Osteoblast (primary cell): ENCODE data around the gene IPO4. TPM values are rescaled to one million over a fixed set of nuclear protein-coding genes. Genes with fewer than 3 reads are reported as not detected.
A peak's percentile ranks its signal among the peaks of the same experiment; 100 is the strongest.
"Not testable (repeated sequence)": the region's sequence is repeated elsewhere in the genome, so short reads cannot be mapped to it uniquely, and the experiment has no call there.

ENCODE experiments used
- DNase-seq: peaks from one replicate; pipeline ENCODE4 v3.0.0; 2011; ENCODE audit warnings: low spot score, mixed read lengths; ENCODE audit not compliant: insufficient read length; ENCODE audit errors: missing footprints
- H2AFZ ChIP-seq: 2 replicates; pipeline ENCODE4 v1.6.0; 2011; ENCODE audit warnings: mild to moderate bottlenecking, low read length
- H3K27ac ChIP-seq: 2 replicates; pipeline ENCODE4 v1.5.1; 2011; ENCODE audit warnings: mild to moderate bottlenecking, low read depth, low read length, moderate library complexity
- H3K27me3 ChIP-seq: 2 replicates; pipeline ENCODE4 v1.6.0; 2012; ENCODE audit warnings: mild to moderate bottlenecking, control low read depth, inconsistent platforms, low read length, moderate library complexity; ENCODE audit not compliant: insufficient read depth
- H3K36me3 ChIP-seq: 2 replicates; pipeline ENCODE4 v1.5.1; 2011; ENCODE audit warnings: mild to moderate bottlenecking, low read length, control low read depth, moderate library complexity; ENCODE audit not compliant: insufficient read depth
- H3K4me1 ChIP-seq: 2 replicates; pipeline ENCODE4 v1.5.1; 2011; ENCODE audit warnings: mild to moderate bottlenecking, low read length, control low read depth, moderate library complexity; ENCODE audit not compliant: insufficient read depth
- H3K4me2 ChIP-seq: 2 replicates; pipeline ENCODE4 v1.6.0; 2011; ENCODE audit warnings: mild to moderate bottlenecking, low read length; ENCODE audit not compliant: insufficient read depth
- H3K4me3 ChIP-seq: fragments of 200-600 bp; sonication (generic); 3 replicates; pipeline ENCODE4 v1.5.1; 2012; ENCODE audit warnings: mild to moderate bottlenecking, low read length, inconsistent platforms; ENCODE audit not compliant: insufficient read depth
- H3K79me2 ChIP-seq: 2 replicates; pipeline ENCODE4 v1.6.0; 2012; ENCODE audit warnings: mild to moderate bottlenecking, low read length, control low read depth, inconsistent platforms; ENCODE audit not compliant: insufficient read depth
- H3K9me3 ChIP-seq: 2 replicates; pipeline ENCODE4 v1.5.1; 2011; ENCODE audit warnings: low read depth, low read length, control low read depth
- H4K20me1 ChIP-seq: 2 replicates; pipeline ENCODE4 v1.6.0; 2012; ENCODE audit warnings: mild to moderate bottlenecking, low read length, control low read depth; ENCODE audit not compliant: insufficient read depth
- CTCF ChIP-seq: IDR thresholded peaks from 2 replicates; pipeline ENCODE4 v1.5.1; 2011; ENCODE audit warnings: mild to moderate bottlenecking, low read depth, low read length, moderate library complexity; ENCODE audit errors: extremely low read depth
- total RNA-seq: library from RNA; depleted of rRNA; stranded (reverse); fragments of >200 nt; gene quantifications from 2 replicates; pipeline ENCODE4 v1.2.3, GENCODE V29; 2012

Gene IPO4
- total RNA-seq, 1 donor: 47.0 TPM

- peaks cover 23% of the 10 kb centered on the region for H3K36me3 ChIP-seq
- DNase-seq: peak; percentile 67
- H3K79me2 ChIP-seq: peaks cover 84% of the 10 kb centered on the region
- H3K4me3 ChIP-seq: peak overlapping the region; percentile 97
- no peaks in the 10 kb centered on the region for H3K27me3 ChIP-seq
- TF ChIP-seq CTCF: no peak
- peak overlapping the region; percentile 92 for H3K4me2 ChIP-seq
- peak overlapping the region; percentile 93 for H3K27ac ChIP-seq
- peaks cover 3% of the 10 kb centered on the region for H4K20me1 ChIP-seq
- peaks cover 34% of the 10 kb centered on the region for H3K4me1 ChIP-seq
- peak overlapping the region; percentile 97 for H2AFZ ChIP-seq
- no peaks in the 10 kb centered on the region for H3K9me3 ChIP-seq
These were observed 42.9 kb upstream of the IPO4 start for GRCh38 chr14:24231263-24232120.

GRCh38 chr14:24228902-24229301, 40.3 kb upstream of the IPO4 start:
- H3K27ac ChIP-seq: no peak overlapping the region

DNA sequence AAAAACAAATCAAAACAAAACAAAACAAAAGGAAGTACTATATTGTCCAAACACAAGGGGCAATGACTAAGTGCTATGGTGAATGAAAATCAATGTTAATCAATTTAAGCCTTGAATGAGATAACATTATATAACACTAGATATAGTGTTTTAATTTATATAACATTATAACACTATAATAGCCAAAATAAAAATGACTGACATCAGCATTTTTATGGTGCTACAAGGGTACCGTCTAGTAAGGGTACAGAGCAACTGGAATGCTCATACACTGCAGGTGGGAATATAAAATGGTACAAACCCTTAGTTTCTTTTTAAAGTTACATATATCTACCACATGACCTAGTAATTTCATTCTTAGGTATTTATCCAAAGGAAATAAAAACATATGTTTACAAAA, 37.9 kb upstream of the IPO4 start:
- peaks cover 13% of the 10 kb centered on the region for H4K20me1 ChIP-seq
- H3K4me3 ChIP-seq: no peak overlapping the region
- H3K9me3 ChIP-seq: no peaks in the 10 kb centered on the region
- no peaks in the 10 kb centered on the region for H3K27me3 ChIP-seq
- no peak for TF ChIP-seq CTCF
- H3K4me2 ChIP-seq: no peak overlapping the region
- H3K36me3 ChIP-seq: peaks cover 9% of the 10 kb centered on the region
- no peak overlapping the region for H3K27ac ChIP-seq
- H2AFZ ChIP-seq: no peak overlapping the region
- H3K79me2 ChIP-seq: peaks cover 85% of the 10 kb centered on the region
- H3K4me1 ChIP-seq: peaks cover 19% of the 10 kb centered on the region
- no peak for DNase-seq

More at GRCh38 chr14:24228902-24229301, 40.3 kb upstream of the IPO4 start:
- Histone ChIP-seq H4K20me1 (peaks cover 13% of the 10 kb centered on the region), H3K79me2 (peaks cover 84% of the 10 kb centered on the region), H3K27me3 (no peaks in the 10 kb centered on the region), H3K9me3 (no peaks in the 10 kb centered on the region), H2AFZ (no peak overlapping the region), H3K4me3 (no peak overlapping the region), H3K4me2 (no peak overlapping the region), H3K36me3 (peaks cover 9% of the 10 kb centered on the region), H3K4me1 (peaks cover 33% of the 10 kb centered on the region)
- TF ChIP-seq CTCF: no peak
- peak; percentile 68 for DNase-seq

- Histone ChIP-seq H3K27ac (peak overlapping the region; percentile 78), H4K20me1 (peaks cover 18% of the 10 kb centered on the region), H3K9me3 (no peaks in the 10 kb centered on the region), H3K4me3 (no peak overlapping the region), H3K4me2 (peak overlapping the region; percentile 43), H3K27me3 (no peaks in the 10 kb centered on the region), H3K36me3 (peaks cover 6% of the 10 kb centered on the region), H3K79me2 (peaks cover 89% of the 10 kb centered on the region), H3K4me1 (peaks cover 12% of the 10 kb centered on the region), H2AFZ (peak overlapping the region; percentile 44)
- peak; percentile 89 for DNase-seq
- no peak for TF ChIP-seq CTCF
These were observed 36.0 kb upstream of the IPO4 start for GRCh38 chr14:24224618-24225071.

GRCh38 chr14:24222987-24223386, 34.4 kb upstream of the IPO4 start:
- peaks cover 21% of the 10 kb centered on the region for H4K20me1 ChIP-seq
- H3K36me3 ChIP-seq, H3K4me3 ChIP-seq, DNase-seq, H3K4me2 ChIP-seq, H3K9me3 ChIP-seq, H2AFZ ChIP-seq, H3K27ac ChIP-seq, H3K27me3 ChIP-seq: not testable (repeated sequence)
- peaks cover 86% of the 10 kb centered on the region for H3K79me2 ChIP-seq
- peaks cover 12% of the 10 kb centered on the region for H3K4me1 ChIP-seq
